ENCODE measurements around the gene MIA2. TPM values are rescaled to one million over a fixed set of nuclear protein-coding genes. Genes with fewer than 3 reads are reported as not detected.

The MIA2 gene
- total and polyA plus RNA-seq, 4 donors: 24.9 to 32.2 (median 28.3) TPM

GRCh38 chr14:39432179-39432618, 198.5 kb downstream of the MIA2 start, which contains the start of gene FBXO33:
TSS of gene FBXO33 (minus strand) at chr14:39432433. CDS start at chr14:39432162, 271 bp downstream.
- H3K9me3 ChIP-seq (ENCODE audit: control insufficient read depth in 4 of 4, insufficient read depth in 3 of 4, low read length in 3 of 4): no peaks in the 10 kb centered on the region
- H3K9ac ChIP-seq (ENCODE audit: insufficient read depth in 1 of 2, low read length in 2 of 2): peak within 1 kb of the TSS; percentile 95 to 97
- 1% methylated on average over 33 to 47 of the region's 47 CpGs for WGBS, 2 donors
- DNase-seq (peak; percentile 97 to 99 (median 98)), ATAC-seq (ENCODE audit: insufficient read depth, low FRiP score) (peak; percentile 88)
- H3K36me3 ChIP-seq (ENCODE audit: control insufficient read depth in 4 of 4, insufficient read depth in 4 of 4, low read length in 4 of 4): peaks cover 0 to 3% (median 0%) of the 10 kb centered on the region in 4 donors
- H3K4me1 ChIP-seq (ENCODE audit: control insufficient read depth in 5 of 5, insufficient read depth in 5 of 5, low read length in 5 of 5): peaks cover 4 to 18% (median 9%) of the 10 kb centered on the region in 5 donors
- H3K27ac ChIP-seq (ENCODE audit: low read depth in 1 of 2, low read length in 1 of 2): peak within 1 kb of the TSS; percentile 88 to 100
- no peak for TF ChIP-seq CTCF (IDR thresholded peaks at IDR 0.05; ENCODE audit: control extremely low read depth, extremely low read depth)
- H3K27me3 ChIP-seq (ENCODE audit: control insufficient read depth in 3 of 3, insufficient read depth in 3 of 3, low read length in 2 of 3): peaks cover 0 to 3% (median 3%) of the 10 kb centered on the region in 3 donors
- H3K4me3 ChIP-seq: peak within 1 kb of the TSS; percentile 100

- peaks cover 0 to 3% (median 0%) of the 10 kb centered on the region in 4 donors for H3K36me3 ChIP-seq (ENCODE audit: control insufficient read depth in 4 of 4, insufficient read depth in 4 of 4, low read length in 4 of 4)
- peak overlapping the region; percentile 79 to 91 for H3K27ac ChIP-seq (ENCODE audit: low read depth in 1 of 2, low read length in 1 of 2)
- peak; percentile 90 for ATAC-seq (ENCODE audit: insufficient read depth, low FRiP score)
- peaks cover 4 to 18% (median 9%) of the 10 kb centered on the region in 5 donors for H3K4me1 ChIP-seq (ENCODE audit: control insufficient read depth in 5 of 5, insufficient read depth in 5 of 5, low read length in 5 of 5)
- peaks cover 0 to 3% (median 3%) of the 10 kb centered on the region in 3 donors for H3K27me3 ChIP-seq (ENCODE audit: control insufficient read depth in 3 of 3, insufficient read depth in 3 of 3, low read length in 2 of 3)
- peak overlapping the region; percentile 46 for H3K4me3 ChIP-seq
- peak in 2 of 3 donors; percentile 86 to 88 for DNase-seq
- TF ChIP-seq CTCF (IDR thresholded peaks at IDR 0.05; ENCODE audit: control extremely low read depth, extremely low read depth): no peak
- peak overlapping the region; percentile 20 to 83 for H3K9ac ChIP-seq (ENCODE audit: insufficient read depth in 1 of 2, low read length in 2 of 2)
- WGBS, 2 donors: 0% methylated on average over 38 of the region's 38 CpGs
- H3K9me3 ChIP-seq (ENCODE audit: control insufficient read depth in 4 of 4, insufficient read depth in 3 of 4, low read length in 3 of 4): no peaks in the 10 kb centered on the region
Observed at GRCh38 chr14:39432619-39433451, 199.1 kb downstream of the MIA2 start.

- peaks cover 0 to 3% (median 0%) of the 10 kb centered on the region in 4 donors for H3K36me3 ChIP-seq (ENCODE audit: control insufficient read depth in 4 of 4, insufficient read depth in 4 of 4, low read length in 4 of 4)
- H3K27me3 ChIP-seq (ENCODE audit: control insufficient read depth in 3 of 3, insufficient read depth in 3 of 3, low read length in 2 of 3): peaks cover 0 to 3% (median 3%) of the 10 kb centered on the region in 3 donors
- peak overlapping the region; percentile 21 to 83 for H3K9ac ChIP-seq (ENCODE audit: insufficient read depth in 1 of 2, low read length in 2 of 2)
- H3K4me1 ChIP-seq (ENCODE audit: control insufficient read depth in 5 of 5, insufficient read depth in 5 of 5, low read length in 5 of 5): peaks cover 2 to 18% (median 9%) of the 10 kb centered on the region in 5 donors
- H3K27ac ChIP-seq (ENCODE audit: low read depth in 1 of 2, low read length in 1 of 2): peak overlapping the region; percentile 79 to 87
- DNase-seq: no peak
- peak overlapping the region; percentile 43 for H3K4me3 ChIP-seq
- WGBS, 2 donors: 12 to 23% methylated on average over 8 of the region's 8 CpGs
- no peak for TF ChIP-seq CTCF (IDR thresholded peaks at IDR 0.05; ENCODE audit: control extremely low read depth, extremely low read depth)
- H3K9me3 ChIP-seq (ENCODE audit: control insufficient read depth in 4 of 4, insufficient read depth in 3 of 4, low read length in 3 of 4): no peaks in the 10 kb centered on the region
- no peak for ATAC-seq (ENCODE audit: insufficient read depth, low FRiP score)
Observed at GRCh38 chr14:39433452-39433813, 199.7 kb downstream of the MIA2 start.

Measured in lung (tissue), 12 donors.